Osteocyte (in vitro differentiated cells): ENCODE results near the gene LIPA. TPM values are rescaled to one million over a fixed set of nuclear protein-coding genes. Genes with fewer than 3 reads are reported as not detected.

Experiments
- DNase-seq: peaks from one replicate; pipeline ENCODE4 v3.0.0; 2021; ENCODE audit warnings: mixed read lengths; ENCODE audit not compliant: unreplicated experiment; ENCODE audit errors: extremely low spot score
- H3K27ac Mint-ChIP-seq: one replicate; pipeline ENCODE4 v1.8.0; 2021; ENCODE audit warnings: mild to moderate bottlenecking, mixed read lengths; ENCODE audit not compliant: unreplicated experiment
- H3K27me3 Mint-ChIP-seq: one replicate; pipeline ENCODE4 v1.8.0; 2021; ENCODE audit warnings: mixed read lengths; ENCODE audit not compliant: unreplicated experiment
- H3K36me3 Mint-ChIP-seq: one replicate; pipeline ENCODE4 v1.8.0; 2021; ENCODE audit warnings: mixed read lengths; ENCODE audit not compliant: unreplicated experiment
- H3K4me1 Mint-ChIP-seq: one replicate; pipeline ENCODE4 v1.8.0; 2021; ENCODE audit warnings: mixed read lengths; ENCODE audit not compliant: unreplicated experiment
- H3K4me3 Mint-ChIP-seq: one replicate; pipeline ENCODE4 v1.8.0; 2021; ENCODE audit warnings: mild to moderate bottlenecking, moderate library complexity, mixed read lengths; ENCODE audit not compliant: unreplicated experiment
- H3K9me3 Mint-ChIP-seq: one replicate; pipeline ENCODE4 v1.8.0; 2021; ENCODE audit warnings: mixed read lengths; ENCODE audit not compliant: unreplicated experiment
- total RNA-seq: library from RNA; stranded (reverse); gene quantifications from 2 replicates; pipeline ENCODE4 v1.2.1, GENCODE V29; 2021
- TF ChIP-seq, protein P1 (sequence below): fragments of 200-600 bp; sonication (generic); IDR thresholded peaks from 2 replicates; pipeline ENCODE4 v1.5.0; 2021; ENCODE audit warnings: antibody characterized with exemption, mild to moderate bottlenecking, moderate library complexity

Gene LIPA
- total RNA-seq, 1 donor from 2014 or later, result 36.9 TPM

- no peak overlapping the region for H3K4me3 Mint-ChIP-seq
- no peak for DNase-seq
These were observed 29.7 kb downstream of the LIPA start for GRCh38 chr10:89221919-89222318.

GRCh38 chr10:89219513-89220218, 31.9 kb downstream of the LIPA start:
- H3K4me3 Mint-ChIP-seq, result no peak overlapping the region
- no peak overlapping the region for H3K27ac Mint-ChIP-seq
- no peaks in the 10 kb centered on the region for H3K27me3 Mint-ChIP-seq
- no peak for DNase-seq
- H3K4me1 Mint-ChIP-seq, result peaks cover 7% of the 10 kb centered on the region
- TF ChIP-seq, protein P1, sequence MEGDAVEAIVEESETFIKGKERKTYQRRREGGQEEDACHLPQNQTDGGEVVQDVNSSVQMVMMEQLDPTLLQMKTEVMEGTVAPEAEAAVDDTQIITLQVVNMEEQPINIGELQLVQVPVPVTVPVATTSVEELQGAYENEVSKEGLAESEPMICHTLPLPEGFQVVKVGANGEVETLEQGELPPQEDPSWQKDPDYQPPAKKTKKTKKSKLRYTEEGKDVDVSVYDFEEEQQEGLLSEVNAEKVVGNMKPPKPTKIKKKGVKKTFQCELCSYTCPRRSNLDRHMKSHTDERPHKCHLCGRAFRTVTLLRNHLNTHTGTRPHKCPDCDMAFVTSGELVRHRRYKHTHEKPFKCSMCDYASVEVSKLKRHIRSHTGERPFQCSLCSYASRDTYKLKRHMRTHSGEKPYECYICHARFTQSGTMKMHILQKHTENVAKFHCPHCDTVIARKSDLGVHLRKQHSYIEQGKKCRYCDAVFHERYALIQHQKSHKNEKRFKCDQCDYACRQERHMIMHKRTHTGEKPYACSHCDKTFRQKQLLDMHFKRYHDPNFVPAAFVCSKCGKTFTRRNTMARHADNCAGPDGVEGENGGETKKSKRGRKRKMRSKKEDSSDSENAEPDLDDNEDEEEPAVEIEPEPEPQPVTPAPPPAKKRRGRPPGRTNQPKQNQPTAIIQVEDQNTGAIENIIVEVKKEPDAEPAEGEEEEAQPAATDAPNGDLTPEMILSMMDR, result no peak
- peaks cover 16% of the 10 kb centered on the region for H3K36me3 Mint-ChIP-seq
- H3K9me3 Mint-ChIP-seq, result no peaks in the 10 kb centered on the region

More at GRCh38 chr10:89221919-89222318, 29.7 kb downstream of the LIPA start:
- H3K27ac Mint-ChIP-seq, result no peak overlapping the region
- no peaks in the 10 kb centered on the region for H3K9me3 Mint-ChIP-seq
- peaks cover 24% of the 10 kb centered on the region for H3K36me3 Mint-ChIP-seq
- TF ChIP-seq, protein P1, result no peak
- H3K4me1 Mint-ChIP-seq, result peaks cover 7% of the 10 kb centered on the region
- H3K27me3 Mint-ChIP-seq, result no peaks in the 10 kb centered on the region

DNA sequence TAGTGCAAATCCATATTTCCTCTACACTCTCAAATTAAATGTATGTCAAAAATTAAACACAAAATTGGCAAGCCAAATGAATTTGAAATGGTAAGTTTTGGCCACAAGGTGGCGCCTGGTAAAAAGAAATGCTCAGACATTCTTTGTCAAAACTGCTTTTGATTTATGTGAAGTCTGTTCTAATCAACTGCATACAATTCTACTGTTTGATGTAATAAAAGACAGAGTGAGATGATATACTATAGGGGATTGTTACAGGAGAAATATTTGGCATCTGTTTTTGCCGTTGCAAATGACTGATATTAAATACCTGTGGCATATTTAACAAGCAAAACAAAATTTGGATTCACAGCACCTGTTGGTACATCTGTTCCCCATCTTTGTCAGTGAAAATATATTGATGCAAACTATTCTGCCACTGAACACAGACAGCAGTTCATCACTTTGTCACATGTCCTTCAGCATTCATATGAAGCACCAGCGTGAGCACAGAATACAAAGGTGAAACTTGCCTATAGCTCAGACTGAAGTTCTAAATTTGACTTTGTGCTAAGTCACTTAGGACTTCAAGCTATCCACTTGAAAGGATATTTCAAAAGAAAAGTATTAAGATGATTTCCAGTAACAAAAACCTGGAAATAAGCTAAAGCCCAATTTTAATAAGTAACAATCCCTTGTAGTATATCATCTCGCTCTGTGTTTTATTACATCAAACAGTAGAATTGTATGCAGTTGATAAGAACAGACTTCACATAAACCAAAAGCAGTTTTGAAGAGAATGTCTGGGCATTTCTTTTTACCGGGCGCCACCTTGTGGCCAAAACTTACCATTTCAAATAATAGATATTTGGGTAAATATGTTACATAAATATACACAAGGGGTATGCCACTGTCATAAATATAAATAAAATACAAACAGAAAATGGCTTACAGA, 34.3 kb downstream of the LIPA start:
- Mint-ChIP-seq H3K9me3 (no peaks in the 10 kb centered on the region), H3K27me3 (no peaks in the 10 kb centered on the region), H3K27ac (no peak overlapping the region), H3K4me3 (no peak overlapping the region), H3K36me3 (peaks cover 9% of the 10 kb centered on the region), H3K4me1 (peaks cover 7% of the 10 kb centered on the region)
- TF ChIP-seq, protein P1, result peak; percentile 78
- no peak for DNase-seq

GRCh38 chr10:89216056-89216455, 35.5 kb downstream of the LIPA start:
- Mint-ChIP-seq H3K4me3 (no peak overlapping the region), H3K36me3 (peaks cover 4% of the 10 kb centered on the region), H3K4me1 (peaks cover 7% of the 10 kb centered on the region), H3K9me3 (no peaks in the 10 kb centered on the region), H3K27ac (no peak overlapping the region), H3K27me3 (peaks cover under 1% of the 10 kb centered on the region)
- no peak for DNase-seq
- TF ChIP-seq, protein P1, result no peak

GRCh38 chr10:89215511-89215910, 36.1 kb downstream of the LIPA start:
- H3K9me3 Mint-ChIP-seq, result no peaks in the 10 kb centered on the region
- peaks cover 4% of the 10 kb centered on the region for H3K36me3 Mint-ChIP-seq
- H3K27ac Mint-ChIP-seq, result no peak overlapping the region
- TF ChIP-seq, protein P1, result no peak
- peaks cover 7% of the 10 kb centered on the region for H3K4me1 Mint-ChIP-seq
- H3K4me3 Mint-ChIP-seq, result no peak overlapping the region
- no peak for DNase-seq
- peaks cover 6% of the 10 kb centered on the region for H3K27me3 Mint-ChIP-seq
